ENCODE data around the gene MGP. TPM values are rescaled to one million over a fixed set of nuclear protein-coding genes. Genes with fewer than 3 reads are reported as not detected.
A peak's percentile ranks its signal among the peaks of the same experiment; 100 is the strongest.

MGP gene
- total and polyA plus RNA-seq, 2 donors = 14.5 to 149 TPM

GRCh38 chr12:14924541-14924940 is 38.9 kb upstream of the MGP start:
- WGBS = over 99% methylated on average over 3 of the region's 3 CpGs
- H3K36me3 ChIP-seq (ENCODE audit: control insufficient read depth in 2 of 2, insufficient read depth in 2 of 2, low read length in 1 of 2) = peaks cover 6% of the 10 kb centered on the region in 2 donors
- no peaks in the 10 kb centered on the region for H3K27me3 ChIP-seq (ENCODE audit: control insufficient read depth in 2 of 2, insufficient read depth in 1 of 2, low read length in 1 of 2)
- no peak overlapping the region for H3K27ac ChIP-seq (ENCODE audit: low read depth in 1 of 2, low read length in 1 of 2)
- peaks cover 0 to 14% of the 10 kb centered on the region in 2 donors for H3K4me1 ChIP-seq (ENCODE audit: control insufficient read depth in 2 of 2, insufficient read depth in 2 of 2, low read length in 2 of 2)
- no peak for DNase-seq (ENCODE audit: low read depth in 6 of 9, low spot score in 9 of 9)
- H3K9me3 ChIP-seq (ENCODE audit: control insufficient read depth in 2 of 2, insufficient read depth in 1 of 2, low read length in 1 of 2) = no peaks in the 10 kb centered on the region
- H3K4me3 ChIP-seq (ENCODE audit: low read length in 2 of 2) = no peak overlapping the region

- no peaks in the 10 kb centered on the region for H3K9me3 ChIP-seq (ENCODE audit: control insufficient read depth in 2 of 2, insufficient read depth in 1 of 2, low read length in 1 of 2)
- no peak overlapping the region for H3K27ac ChIP-seq (ENCODE audit: low read depth in 1 of 2, low read length in 1 of 2)
- peaks cover 7% of the 10 kb centered on the region in 2 donors for H3K36me3 ChIP-seq (ENCODE audit: control insufficient read depth in 2 of 2, insufficient read depth in 2 of 2, low read length in 1 of 2)
- 98% methylated on average over 2 of the region's 2 CpGs for WGBS
- no peak overlapping the region for H3K4me3 ChIP-seq (ENCODE audit: low read length in 2 of 2)
- H3K4me1 ChIP-seq (ENCODE audit: control insufficient read depth in 2 of 2, insufficient read depth in 2 of 2, low read length in 2 of 2) = peaks cover 0 to 14% of the 10 kb centered on the region in 2 donors
- DNase-seq (ENCODE audit: low read depth in 6 of 9, low spot score in 9 of 9) = no peak
- H3K27me3 ChIP-seq (ENCODE audit: control insufficient read depth in 2 of 2, insufficient read depth in 1 of 2, low read length in 1 of 2) = no peaks in the 10 kb centered on the region
Observed at GRCh38 chr12:14923944-14924343, 38.3 kb upstream of the MGP start.

- H3K36me3 ChIP-seq (ENCODE audit: control insufficient read depth in 2 of 2, insufficient read depth in 2 of 2, low read length in 1 of 2) = peaks cover 8% of the 10 kb centered on the region in 2 donors
- H3K4me1 ChIP-seq (ENCODE audit: control insufficient read depth in 2 of 2, insufficient read depth in 2 of 2, low read length in 2 of 2) = peaks cover 0 to 14% of the 10 kb centered on the region in 2 donors
- peak overlapping the region; percentile 43 to 58 for H3K27ac ChIP-seq (ENCODE audit: low read depth in 1 of 2, low read length in 1 of 2)
- DNase-seq (ENCODE audit: low read depth in 6 of 9, low spot score in 9 of 9) = no peak
- no peak overlapping the region for H3K4me3 ChIP-seq (ENCODE audit: low read length in 2 of 2)
- WGBS = 94% methylated on average over 2 of the region's 2 CpGs
- H3K27me3 ChIP-seq (ENCODE audit: control insufficient read depth in 2 of 2, insufficient read depth in 1 of 2, low read length in 1 of 2) = no peaks in the 10 kb centered on the region
- H3K9me3 ChIP-seq (ENCODE audit: control insufficient read depth in 2 of 2, insufficient read depth in 1 of 2, low read length in 1 of 2) = no peaks in the 10 kb centered on the region
Observed at GRCh38 chr12:14921218-14921617, 35.6 kb upstream of the MGP start.

- peak in 2 of 9 donors; percentile 15 to 41 for DNase-seq (ENCODE audit: low read depth in 6 of 9, low spot score in 9 of 9)
- H3K27ac ChIP-seq (ENCODE audit: low read depth in 1 of 2, low read length in 1 of 2) = peak overlapping the region; percentile 43 to 58
- no peaks in the 10 kb centered on the region for H3K27me3 ChIP-seq (ENCODE audit: control insufficient read depth in 2 of 2, insufficient read depth in 1 of 2, low read length in 1 of 2)
- WGBS = 56% methylated on average over 7 of the region's 7 CpGs
- peaks cover 0 to 14% of the 10 kb centered on the region in 2 donors for H3K4me1 ChIP-seq (ENCODE audit: control insufficient read depth in 2 of 2, insufficient read depth in 2 of 2, low read length in 2 of 2)
- H3K36me3 ChIP-seq (ENCODE audit: control insufficient read depth in 2 of 2, insufficient read depth in 2 of 2, low read length in 1 of 2) = peaks cover 8 to 13% of the 10 kb centered on the region in 2 donors
- no peaks in the 10 kb centered on the region for H3K9me3 ChIP-seq (ENCODE audit: control insufficient read depth in 2 of 2, insufficient read depth in 1 of 2, low read length in 1 of 2)
- no peak overlapping the region for H3K4me3 ChIP-seq (ENCODE audit: low read length in 2 of 2)
Observed at GRCh38 chr12:14920475-14921126, 34.9 kb upstream of the MGP start.

GRCh38 chr12:14919455-14919854 is 33.8 kb upstream of the MGP start:
- no peaks in the 10 kb centered on the region for H3K27me3 ChIP-seq (ENCODE audit: control insufficient read depth in 2 of 2, insufficient read depth in 1 of 2, low read length in 1 of 2)
- H3K36me3 ChIP-seq (ENCODE audit: control insufficient read depth in 2 of 2, insufficient read depth in 2 of 2, low read length in 1 of 2) = peaks cover 11 to 13% of the 10 kb centered on the region in 2 donors
- H3K9me3 ChIP-seq (ENCODE audit: control insufficient read depth in 2 of 2, insufficient read depth in 1 of 2, low read length in 1 of 2) = no peaks in the 10 kb centered on the region

GRCh38 chr12:14915736-14916135 is 30.1 kb upstream of the MGP start:
- Histone ChIP-seq H3K27ac (ENCODE audit: low read depth in 1 of 2, low read length in 1 of 2) (no peak overlapping the region), H3K4me3 (ENCODE audit: low read length in 2 of 2) (no peak overlapping the region), H3K36me3 (ENCODE audit: control insufficient read depth in 2 of 2, insufficient read depth in 2 of 2, low read length in 1 of 2) (peaks cover 22 to 23% of the 10 kb centered on the region in 2 donors), H3K27me3 (ENCODE audit: control insufficient read depth in 2 of 2, insufficient read depth in 1 of 2, low read length in 1 of 2) (no peaks in the 10 kb centered on the region), H3K9me3 (ENCODE audit: control insufficient read depth in 2 of 2, insufficient read depth in 1 of 2, low read length in 1 of 2) (no peaks in the 10 kb centered on the region), H3K4me1 (ENCODE audit: control insufficient read depth in 2 of 2, insufficient read depth in 2 of 2, low read length in 2 of 2) (peaks cover 0 to 20% of the 10 kb centered on the region in 2 donors)
- WGBS = 46% methylated on average over 2 of the region's 2 CpGs
- no peak for DNase-seq (ENCODE audit: low read depth in 6 of 9, low spot score in 9 of 9)

More at GRCh38 chr12:14919455-14919854, 33.8 kb upstream of the MGP start:
- DNase-seq (ENCODE audit: low read depth in 6 of 9, low spot score in 9 of 9) = no peak
- H3K27ac ChIP-seq (ENCODE audit: low read depth in 1 of 2, low read length in 1 of 2) = no peak overlapping the region
- H3K4me1 ChIP-seq (ENCODE audit: control insufficient read depth in 2 of 2, insufficient read depth in 2 of 2, low read length in 2 of 2) = peaks cover 0 to 14% of the 10 kb centered on the region in 2 donors
- H3K4me3 ChIP-seq (ENCODE audit: low read length in 2 of 2) = no peak overlapping the region

- Histone ChIP-seq H3K27me3 (ENCODE audit: control insufficient read depth in 2 of 2, insufficient read depth in 1 of 2, low read length in 1 of 2) (no peaks in the 10 kb centered on the region), H3K27ac (ENCODE audit: low read depth in 1 of 2, low read length in 1 of 2) (peak overlapping the region in 1 of 2 donors; percentile 50), H3K4me3 (ENCODE audit: low read length in 2 of 2) (no peak overlapping the region), H3K4me1 (ENCODE audit: control insufficient read depth in 2 of 2, insufficient read depth in 2 of 2, low read length in 2 of 2) (peaks cover 0 to 12% of the 10 kb centered on the region in 2 donors), H3K9me3 (ENCODE audit: control insufficient read depth in 2 of 2, insufficient read depth in 1 of 2, low read length in 1 of 2) (no peaks in the 10 kb centered on the region), H3K36me3 (ENCODE audit: control insufficient read depth in 2 of 2, insufficient read depth in 2 of 2, low read length in 1 of 2) (peaks cover 16 to 19% of the 10 kb centered on the region in 2 donors)
- WGBS = 96% methylated on average over 4 of the region's 4 CpGs
- DNase-seq (ENCODE audit: low read depth in 6 of 9, low spot score in 9 of 9) = no peak
Observed at GRCh38 chr12:14913381-14913781, 27.7 kb upstream of the MGP start.

GRCh38 chr12:14911131-14911530 is 25.5 kb upstream of the MGP start:
- peaks cover 13 to 15% of the 10 kb centered on the region in 2 donors for H3K36me3 ChIP-seq (ENCODE audit: control insufficient read depth in 2 of 2, insufficient read depth in 2 of 2, low read length in 1 of 2)
- no peaks in the 10 kb centered on the region for H3K27me3 ChIP-seq (ENCODE audit: control insufficient read depth in 2 of 2, insufficient read depth in 1 of 2, low read length in 1 of 2)
- no peak overlapping the region for H3K27ac ChIP-seq (ENCODE audit: low read depth in 1 of 2, low read length in 1 of 2)
- H3K9me3 ChIP-seq (ENCODE audit: control insufficient read depth in 2 of 2, insufficient read depth in 1 of 2, low read length in 1 of 2) = no peaks in the 10 kb centered on the region
- H3K4me1 ChIP-seq (ENCODE audit: control insufficient read depth in 2 of 2, insufficient read depth in 2 of 2, low read length in 2 of 2) = peaks cover 0 to 12% of the 10 kb centered on the region in 2 donors
- no peak for DNase-seq (ENCODE audit: low read depth in 6 of 9, low spot score in 9 of 9)
- no peak overlapping the region for H3K4me3 ChIP-seq (ENCODE audit: low read length in 2 of 2)
- WGBS = 71% methylated on average over 2 of the region's 2 CpGs

- no peak overlapping the region for H3K4me3 ChIP-seq (ENCODE audit: low read length in 2 of 2)
- no peak for DNase-seq (ENCODE audit: low read depth in 6 of 9, low spot score in 9 of 9)
- H3K36me3 ChIP-seq (ENCODE audit: control insufficient read depth in 2 of 2, insufficient read depth in 2 of 2, low read length in 1 of 2) = peaks cover 9 to 15% of the 10 kb centered on the region in 2 donors
- no peak overlapping the region for H3K27ac ChIP-seq (ENCODE audit: low read depth in 1 of 2, low read length in 1 of 2)
- WGBS = 94% methylated on average over 5 of the region's 5 CpGs
- no peaks in the 10 kb centered on the region for H3K27me3 ChIP-seq (ENCODE audit: control insufficient read depth in 2 of 2, insufficient read depth in 1 of 2, low read length in 1 of 2)
- H3K4me1 ChIP-seq (ENCODE audit: control insufficient read depth in 2 of 2, insufficient read depth in 2 of 2, low read length in 2 of 2) = peaks cover 0 to 12% of the 10 kb centered on the region in 2 donors
- H3K9me3 ChIP-seq (ENCODE audit: control insufficient read depth in 2 of 2, insufficient read depth in 1 of 2, low read length in 1 of 2) = no peaks in the 10 kb centered on the region
Observed at GRCh38 chr12:14910090-14910915, 24.6 kb upstream of the MGP start.

Data from thymus (tissue), 11 donors.